GM21515 (cell line): Measurements from ENCODE around the gene NRL.
"Not testable (repeated sequence)": the region's sequence is repeated elsewhere in the genome, so short reads cannot be mapped to it uniquely, and the experiment has no call there.

ENCODE experiments used
- ATAC-seq: cut with Tn5 transposase; IDR thresholded peaks from one replicate; pipeline ENCODE4 v1.9.1; 2021; ENCODE audit not compliant: unreplicated experiment

Gene NRL

GRCh38 chr14:24127673-24128072, 12.9 kb upstream of the NRL start:
- no peak for ATAC-seq

- ATAC-seq, result no peak
These were observed 12.2 kb upstream of the NRL start for GRCh38 chr14:24126939-24127338.

DNA sequence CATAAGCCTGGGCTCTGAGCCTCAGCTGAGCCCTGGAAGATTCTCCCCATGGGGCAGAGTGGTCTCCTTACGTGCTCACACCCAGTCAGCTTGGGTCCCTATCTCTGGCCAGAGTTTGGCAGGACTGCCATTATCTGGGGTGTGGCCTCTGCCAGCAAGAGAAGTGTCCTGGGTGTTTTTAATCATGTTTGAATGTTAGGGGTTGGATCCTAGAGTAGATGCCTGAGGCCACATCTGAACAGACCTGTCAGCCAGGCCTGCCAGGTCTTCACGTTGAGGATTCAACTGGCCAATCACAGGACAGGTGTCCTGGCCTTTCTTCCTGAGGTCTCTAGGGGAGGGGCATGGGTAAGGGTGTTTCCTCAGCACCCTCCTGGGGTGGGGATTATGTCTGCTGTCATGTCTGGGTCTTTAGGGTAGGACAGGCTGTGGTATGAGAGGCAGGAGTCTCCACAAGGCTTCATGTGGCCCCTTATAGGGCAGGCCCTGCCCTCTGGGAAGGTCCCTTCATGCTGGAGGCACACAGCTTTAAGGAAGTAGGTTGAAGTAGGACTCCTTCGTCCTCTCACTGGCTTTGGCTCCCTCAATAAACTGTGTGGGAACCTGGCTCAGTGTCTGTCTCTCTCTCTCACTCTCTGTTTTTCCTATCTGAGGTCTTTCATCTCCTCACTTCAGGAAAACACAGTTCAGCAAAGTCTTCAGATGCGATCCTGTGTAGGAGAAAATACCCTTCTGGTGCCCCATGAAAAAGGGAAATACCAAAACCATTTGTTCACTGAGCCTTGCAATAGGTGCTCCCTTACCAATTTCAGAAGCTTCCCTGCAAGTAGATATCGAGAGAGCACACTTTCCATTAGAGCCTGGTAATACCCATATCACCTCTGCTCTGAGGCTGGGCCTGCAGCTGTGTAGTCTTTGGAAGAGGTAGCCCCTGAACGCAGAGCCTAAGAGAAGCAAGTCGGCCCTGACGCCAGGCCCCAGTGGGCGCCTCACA, 9.0 kb upstream of the NRL start:
- no peak for ATAC-seq

DNA sequence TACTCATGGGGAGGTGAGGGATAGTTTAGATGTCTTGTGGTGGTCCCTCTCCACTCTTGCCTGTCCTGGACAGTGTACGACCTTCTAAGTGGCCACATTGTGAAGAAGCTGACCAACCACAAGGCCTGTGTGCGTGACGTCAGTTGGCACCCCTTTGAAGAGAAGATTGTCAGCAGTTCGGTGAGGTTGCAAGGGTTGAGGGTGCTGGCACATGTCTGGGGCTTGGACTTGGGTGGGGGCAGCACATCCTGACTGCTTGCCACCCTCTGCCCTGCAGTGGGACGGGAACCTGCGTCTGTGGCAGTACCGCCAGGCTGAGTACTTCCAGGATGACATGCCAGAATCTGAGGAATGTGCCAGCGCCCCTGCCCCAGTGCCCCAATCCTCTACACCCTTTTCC, 8.1 kb upstream of the NRL start:
- no peak for ATAC-seq

- ATAC-seq, result no peak
These were observed 7.7 kb upstream of the NRL start for GRCh38 chr14:24122416-24122815.

DNA sequence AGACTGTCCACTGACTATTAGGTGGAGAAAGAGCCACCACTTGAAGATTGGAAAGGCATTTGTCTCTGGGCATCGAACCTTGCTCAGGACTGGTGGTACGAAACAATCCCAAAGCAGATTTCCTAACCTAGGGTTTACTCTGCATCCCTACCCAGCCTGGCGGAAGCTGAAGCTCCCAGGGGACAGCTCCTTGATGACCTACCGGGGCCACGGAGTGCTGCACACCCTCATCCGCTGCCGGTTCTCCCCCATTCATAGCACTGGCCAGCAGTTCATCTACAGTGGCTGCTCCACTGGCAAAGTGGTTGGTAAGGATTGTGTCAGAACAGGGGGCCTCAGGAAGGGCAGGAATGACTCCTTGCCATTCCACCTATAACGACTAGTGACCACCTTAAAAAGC, 6.5 kb upstream of the NRL start:
- no peak for ATAC-seq

DNA sequence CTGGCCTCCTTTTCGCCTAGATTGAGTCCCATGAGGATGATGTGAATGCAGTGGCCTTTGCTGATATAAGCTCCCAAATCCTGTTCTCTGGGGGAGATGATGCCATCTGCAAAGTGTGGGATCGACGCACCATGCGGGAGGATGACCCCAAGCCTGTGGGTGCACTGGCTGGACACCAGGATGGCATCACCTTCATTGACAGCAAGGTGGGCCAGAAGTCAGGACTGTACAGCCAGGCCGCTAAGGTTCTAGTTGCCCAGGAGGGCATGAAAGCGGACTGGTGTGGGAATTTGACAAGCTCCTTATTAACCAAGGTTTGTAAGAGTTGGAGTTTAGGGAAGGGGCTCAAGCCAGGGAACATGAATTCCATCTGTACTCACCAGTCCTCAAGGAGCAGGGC, 4.9 kb upstream of the NRL start:
- ATAC-seq, result no peak

DNA sequence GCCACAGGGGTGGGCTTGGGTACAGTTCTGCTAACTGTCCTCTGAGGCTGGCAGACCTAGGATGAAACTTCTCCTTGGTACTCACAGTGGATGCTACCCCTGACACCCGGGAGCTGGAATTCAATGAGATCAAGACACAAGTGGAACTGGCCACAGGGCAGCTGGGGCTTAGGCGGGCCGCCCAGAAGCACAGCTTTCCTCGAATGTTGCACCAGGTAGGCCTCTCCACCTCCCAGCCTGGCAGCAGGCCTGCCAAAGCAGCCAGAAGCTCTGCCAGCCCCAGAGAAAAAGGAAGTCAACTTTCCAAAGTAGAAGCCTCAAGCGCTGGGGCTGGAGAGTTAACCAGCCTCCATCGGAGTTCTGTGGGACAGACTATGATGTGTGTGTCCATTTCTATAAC, 2.4 kb upstream of the NRL start:
- no peak for ATAC-seq

DNA sequence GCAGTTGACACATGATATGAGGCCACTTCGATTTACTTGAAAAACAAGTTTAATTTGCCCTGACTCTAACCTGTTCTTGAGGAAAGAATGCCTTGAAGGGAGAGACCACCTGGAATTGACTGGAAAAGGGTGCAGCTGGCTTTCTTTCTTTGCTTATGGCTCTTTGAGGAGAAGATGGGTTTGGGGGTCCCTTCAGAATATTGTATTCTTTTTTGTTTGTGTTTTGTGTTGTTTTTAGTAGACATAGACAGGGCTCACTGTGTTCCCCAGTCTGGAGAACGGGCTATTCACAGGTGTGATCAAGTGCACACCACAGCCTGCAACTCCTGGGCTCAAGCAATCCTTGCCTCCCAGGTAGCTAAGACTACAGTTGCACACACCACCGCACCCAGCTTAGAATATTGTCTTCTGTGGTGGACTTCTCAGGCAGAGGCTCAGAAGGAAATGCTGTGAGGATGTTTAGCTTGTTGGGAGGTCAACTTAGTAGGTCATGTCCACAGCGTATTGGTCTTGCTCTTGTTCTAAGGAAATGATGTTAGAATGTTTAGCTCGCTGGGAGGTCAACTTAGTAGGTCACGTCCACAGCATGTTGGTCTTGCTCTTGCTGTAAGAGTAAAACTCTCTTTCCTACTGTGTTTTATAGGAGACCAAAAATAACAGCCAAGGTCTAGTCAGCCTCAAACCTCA, 1.5 kb upstream of the NRL start:
- no peak for ATAC-seq

DNA sequence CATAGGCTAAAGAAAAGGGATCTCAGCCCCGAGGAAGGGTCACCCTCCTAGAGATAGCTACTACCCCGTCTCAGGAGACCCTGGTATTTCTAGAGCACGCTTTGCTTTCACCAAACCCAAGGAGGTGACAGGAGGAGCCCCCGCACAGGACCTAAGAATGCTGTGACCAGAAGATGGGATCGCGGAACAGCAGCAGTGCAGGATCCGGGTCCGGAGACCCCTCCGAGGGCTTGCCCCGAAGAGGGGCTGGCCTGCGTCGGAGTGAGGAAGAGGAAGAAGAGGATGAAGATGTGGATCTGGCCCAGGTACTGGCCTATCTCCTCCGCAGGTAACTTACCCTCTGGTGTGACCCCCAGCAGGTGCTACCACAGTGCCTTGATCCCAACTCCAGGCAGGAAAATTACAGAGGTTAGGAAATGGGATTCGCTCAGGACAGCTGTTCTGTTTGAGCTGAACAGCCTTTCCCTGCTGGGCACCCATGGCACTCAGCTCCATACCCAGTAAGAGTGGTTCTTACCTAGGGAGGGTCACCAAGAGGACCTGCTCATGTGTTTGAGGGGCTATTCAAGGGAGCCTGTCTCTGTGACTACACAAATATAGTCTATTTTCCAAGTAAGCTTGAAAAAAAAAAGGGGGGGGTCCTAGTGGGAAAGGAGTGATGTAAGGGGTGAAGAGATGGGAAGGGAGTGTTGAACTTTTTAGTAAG, 826 bp upstream of the NRL start:
- ATAC-seq, result no peak

DNA sequence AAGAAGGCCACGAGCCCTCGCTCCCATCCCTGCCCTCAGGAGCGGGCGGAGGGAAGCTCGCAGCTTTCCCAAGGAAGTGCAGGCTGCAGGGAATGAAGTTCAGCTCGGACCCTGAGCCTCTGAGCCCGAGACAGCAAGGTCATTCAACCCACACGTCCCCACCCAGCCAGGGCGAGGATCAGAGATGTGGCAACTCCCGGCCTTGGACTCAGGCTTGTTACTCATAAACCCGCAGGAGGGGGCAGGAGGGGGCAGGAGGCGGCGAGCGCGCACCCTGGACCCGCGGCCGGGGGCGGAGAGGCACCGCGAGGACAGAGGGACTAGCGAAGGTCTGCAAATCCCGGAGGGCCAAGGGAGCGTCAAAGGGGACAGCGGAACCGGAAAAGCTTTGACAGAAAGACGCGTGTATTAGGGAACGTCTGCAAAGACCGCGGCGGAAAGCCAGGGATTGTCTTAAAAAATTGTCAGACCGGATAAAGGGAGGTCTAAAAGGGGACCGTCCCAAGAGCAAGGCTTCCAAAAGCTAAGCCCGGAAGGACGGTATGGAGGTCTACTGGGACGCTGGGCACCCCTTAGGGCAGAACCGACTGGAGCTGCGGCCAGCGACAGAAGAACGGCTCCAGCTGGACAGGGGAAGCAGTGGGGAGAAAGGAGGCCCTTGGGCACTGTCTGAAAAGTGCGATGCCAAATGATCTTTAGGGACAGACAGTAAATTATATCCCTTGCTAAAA, 783 bp downstream of the NRL start:
- ATAC-seq, result peak; percentile 30

DNA sequence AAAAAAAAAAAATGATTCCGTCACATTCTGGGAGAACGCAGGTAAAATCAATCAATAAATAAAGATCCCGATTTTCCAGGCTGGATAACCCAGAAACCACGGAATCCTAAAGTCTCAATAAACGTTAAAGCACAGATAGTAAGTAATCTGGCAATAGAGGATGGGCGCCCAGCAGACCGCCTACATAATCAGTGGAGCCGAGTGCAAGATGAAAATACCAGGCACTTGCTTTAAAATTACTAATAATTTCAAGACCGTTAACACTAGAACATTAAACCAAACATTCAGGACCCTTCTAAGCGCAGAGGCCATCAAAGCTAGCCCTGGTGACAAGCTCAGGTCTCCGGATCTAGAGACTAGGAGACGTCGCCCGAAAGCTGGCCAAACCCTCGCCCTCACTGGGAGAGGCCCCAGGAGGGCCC, 1.4 kb downstream of the NRL start:
- ATAC-seq, result no peak

GRCh38 chr14:24110523-24110922, 4.2 kb downstream of the NRL start:
- no peak for ATAC-seq

DNA sequence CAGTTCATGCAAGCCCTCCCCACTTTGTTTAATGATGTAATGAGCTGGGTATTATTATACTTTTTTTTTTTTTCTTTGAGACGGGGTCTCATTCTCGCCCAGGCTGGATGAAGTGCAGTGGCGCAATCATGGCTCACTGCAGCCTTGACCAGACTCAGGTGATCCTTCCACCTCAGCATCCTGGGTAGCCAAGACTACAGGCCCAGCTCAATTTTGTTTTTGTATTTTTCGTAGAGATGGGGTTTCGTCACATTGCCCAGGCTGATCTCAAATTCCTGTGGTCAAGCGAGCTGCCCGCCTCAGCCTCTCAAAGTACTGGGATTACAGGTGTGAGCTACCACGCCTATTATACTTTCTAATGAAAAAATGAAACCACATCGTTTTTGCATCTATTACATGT, 4.7 kb downstream of the NRL start:
- ATAC-seq, result no peak

DNA sequence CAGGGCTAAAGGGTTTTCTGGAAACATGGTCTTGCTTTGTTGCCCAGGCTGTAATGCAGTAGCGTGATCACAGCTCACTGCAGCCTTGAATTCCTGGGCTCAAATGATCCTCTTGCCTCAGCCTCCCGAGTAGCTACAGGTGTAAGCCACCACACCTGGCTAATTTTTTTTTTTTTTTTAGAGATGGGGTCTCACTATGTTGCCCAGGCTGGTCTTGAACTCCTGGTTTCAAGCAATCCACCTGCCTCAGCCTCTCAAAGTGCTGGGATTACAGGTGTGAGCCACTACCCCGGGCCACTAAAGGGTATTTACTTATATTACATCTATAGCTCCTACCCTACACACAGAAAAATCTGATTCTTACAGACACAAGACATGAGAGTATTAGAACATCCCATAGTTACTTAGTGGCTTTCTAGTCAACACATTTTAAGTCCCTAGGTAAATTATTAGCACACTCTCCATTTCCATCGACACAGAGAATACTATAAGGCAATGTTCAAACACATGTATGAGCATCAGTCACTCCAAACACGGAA, 6.3 kb downstream of the NRL start:
- ATAC-seq, result peak; percentile 27

DNA sequence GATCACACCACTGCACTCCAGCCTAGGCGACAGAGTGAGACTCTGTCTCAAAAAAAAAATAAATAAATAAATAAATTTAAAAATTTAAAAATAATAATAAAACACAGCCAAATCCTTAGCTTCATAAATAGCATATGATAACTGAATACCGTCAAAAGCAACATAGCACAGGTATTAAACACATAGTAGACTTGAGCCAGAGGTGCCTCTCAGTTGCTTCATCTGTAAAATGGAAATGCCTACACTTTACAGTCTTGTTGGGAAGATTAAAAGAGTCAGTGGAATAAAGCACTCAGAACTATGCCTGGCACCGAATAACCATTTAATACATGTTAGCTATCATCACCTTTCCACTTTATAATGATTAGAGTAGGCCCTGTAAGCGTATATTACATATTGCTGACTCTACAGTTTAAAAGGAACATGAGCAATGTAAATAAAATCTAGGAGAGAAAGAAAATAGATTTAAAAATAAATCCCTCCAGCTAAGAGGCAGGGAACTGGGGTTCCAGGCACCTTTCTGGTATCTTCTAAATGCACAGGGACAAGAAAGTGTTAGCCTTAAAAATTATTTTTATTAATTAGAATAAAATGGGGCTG, 8.0 kb downstream of the NRL start:
- no peak for ATAC-seq

GRCh38 chr14:24105609-24106239, 9.0 kb downstream of the NRL start:
- ATAC-seq, result not testable (repeated sequence)

DNA sequence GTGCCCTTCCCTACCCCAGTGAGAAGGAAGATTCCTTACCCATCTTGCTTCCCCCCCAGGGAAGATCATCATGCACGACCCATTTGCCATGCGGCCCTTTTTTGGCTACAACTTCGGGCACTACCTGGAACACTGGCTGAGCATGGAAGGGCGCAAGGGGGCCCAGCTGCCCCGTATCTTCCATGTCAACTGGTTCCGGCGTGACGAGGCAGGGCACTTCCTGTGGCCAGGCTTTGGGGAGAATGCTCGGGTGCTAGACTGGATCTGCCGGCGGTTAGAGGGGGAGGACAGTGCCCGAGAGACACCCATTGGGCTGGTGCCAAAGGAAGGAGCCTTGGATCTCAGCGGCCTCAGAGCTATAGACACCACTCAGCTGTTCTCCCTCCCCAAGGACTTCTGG, 11.3 kb downstream of the NRL start:
- ATAC-seq, result no peak

- ATAC-seq, result no peak
These were observed 12.2 kb downstream of the NRL start for GRCh38 chr14:24102357-24103048.
